Measurements from ENCODE around the gene NRG2. TPM values are rescaled to one million over a fixed set of nuclear protein-coding genes. Genes with fewer than 3 reads are reported as not detected.

The NRG2 gene
- total and polyA plus RNA-seq, 2 donors (not counting 3 experiments of a cell fraction or from before 2014, with no cell fraction given), result 0.26 to 0.42 TPM

- H3K79me2 ChIP-seq (ENCODE audit: control insufficient read depth, insufficient read depth, low read length), result no peaks in the 10 kb centered on the region
- H3K4me1 ChIP-seq (ENCODE audit: control insufficient read depth, extremely low read depth, insufficient read depth, low read length), result no peaks in the 10 kb centered on the region
- no peak overlapping the region for H3K4me3 ChIP-seq (replicated peaks in 1 of 3; ENCODE audit: insufficient read depth in 1 of 3, low read depth in 1 of 3, low read length in 3 of 3)
- no peaks in the 10 kb centered on the region for H3K36me3 ChIP-seq (ENCODE audit: control insufficient read depth in 2 of 2, extremely low read depth in 1 of 2, insufficient read depth in 2 of 2, low read length in 2 of 2)
- no peak overlapping the region for H2AFZ ChIP-seq (ENCODE audit: low read depth, low read length)
- POLR2A ChIA-PET, result no interaction called here
- dilution Hi-C loops (cut with MboI; ENCODE audit: extremely low pct_ligation_motif_present, low sequenced_read_pairs) (no loop called here), intact Hi-C loops (cut with micrococcal nuclease) (no loop called here)
- H3K9ac ChIP-seq (replicated peaks; ENCODE audit: extremely low read depth, insufficient read depth, low read length), result no peak overlapping the region
- no peak overlapping the region for H3K4me2 ChIP-seq (ENCODE audit: insufficient read depth, low read length)
- CTCF ChIA-PET, result no interaction called here
- H3K27me3 ChIP-seq (ENCODE audit: control insufficient read depth in 2 of 2, insufficient read depth in 2 of 2, low read length in 2 of 2), result peaks cover 25 to 28% of the 10 kb centered on the region in 2 experiments
- H4K20me1 ChIP-seq (replicated peaks; ENCODE audit: control insufficient read depth, extremely low read depth, insufficient read depth, low read length), result no peaks in the 10 kb centered on the region
- FAIRE-seq (no peak), DNase-seq (ENCODE audit: low read depth, low spot score) (no peak)
- no peak overlapping the region for H3K27ac ChIP-seq (ENCODE audit: insufficient read depth, low read depth, low read length)
- TF ChIP-seq MYC (IDR thresholded peaks at IDR 0.05; ENCODE audit: low read depth, low read length) (no peak), FOS (IDR thresholded peaks at IDR 0.05; ENCODE audit: borderline replicate concordance, insufficient read depth, low read length) (no peak), MAX (IDR thresholded peaks at IDR 0.05; ENCODE audit: insufficient read depth, insufficient read length) (no peak), CTCF (IDR thresholded peaks at IDR 0.05; ENCODE audit: extremely low read depth in 1 of 2, insufficient read depth in 1 of 2, low read depth in 1 of 2, low read length in 2 of 2) (no peak), GATA2 (IDR thresholded peaks at IDR 0.05; ENCODE audit: insufficient read depth, insufficient read length, low read depth, low read length) (no peak), POLR2AphosphoS5 (IDR thresholded peaks at IDR 0.05; ENCODE audit: insufficient read depth, low read depth, low read length) (no peak), POLR2A (IDR thresholded peaks at IDR 0.05; ENCODE audit: low read depth, low read length) (no peak), EZH2 (IDR thresholded peaks at IDR 0.05; ENCODE audit: borderline replicate concordance, low read depth, low read length, severe bottlenecking) (no peak), JUN (IDR thresholded peaks at IDR 0.05; ENCODE audit: borderline replicate concordance, insufficient read depth, insufficient read length, low read depth) (no peak)
- no peaks in the 10 kb centered on the region for H3K9me3 ChIP-seq (replicated peaks; ENCODE audit: control insufficient read depth, insufficient read depth, low read length)
- BruUV-seq (replicated peaks), result no TSS peak
- no peaks in the 10 kb centered on the region for H3K9me1 ChIP-seq (replicated peaks; ENCODE audit: control insufficient read depth, extremely low read depth, insufficient read depth, low read length)
Observed at GRCh38 chr5:140011297-140011802, 31.7 kb downstream of the NRG2 start.

All from endothelial cell of umbilical vein (primary cell).